Muscle of arm (tissue), 14 donors: ENCODE results near the gene CXCR5. TPM values are rescaled to one million over a fixed set of nuclear protein-coding genes. Genes with fewer than 3 reads are reported as not detected.
"Not testable (repeated sequence)": the region's sequence is repeated elsewhere in the genome, so short reads cannot be mapped to it uniquely, and the experiment has no call there.

Source experiments
- DNase-seq: peaks from one replicate; pipeline ENCODE4 v3.0.0-alpha.2; 2013
- long read RNA-seq, 11 donors: transcript quantifications; one replicate each; lab custom pipeline, GENCODE V29; 2026
- polyA plus RNA-seq, 12 donors: library from polyadenylated mRNA; unstranded; fragments of 120-200 nt; gene quantifications; one replicate each; pipeline ENCODE4 v1.2.1, GENCODE V29; 2013; ENCODE audit not compliant: insufficient read length in 12 of 12

The CXCR5 gene
- polyA plus RNA-seq = under 1 TPM in 3 of 12 donors, not detected in 9; 0.06 to 0.13 (median 0.10) TPM
- long read RNA-seq, donor 1, partial matches to known transcripts = 45 of 45 reads
- long read RNA-seq, donor 1, other reads (novel, unspliced or antisense) = 0 of 45 reads
- long read RNA-seq, donor 2, partial matches to known transcripts = 125 of 125 reads
- long read RNA-seq, donor 2, other reads (novel, unspliced or antisense) = 0 of 125 reads
- long read RNA-seq, donor 3 = 0 reads
- long read RNA-seq, donor 4, partial matches to known transcripts = 22 of 32 reads
- long read RNA-seq, donor 4, other reads (novel, unspliced or antisense) = 10 of 32 reads
- long read RNA-seq, donor 5 = 0 reads
- long read RNA-seq, donor 6 = 0 reads
- long read RNA-seq, donor 7, partial matches to known transcripts = 31 of 42 reads
- long read RNA-seq, donor 7, other reads (novel, unspliced or antisense) = 11 of 42 reads
- long read RNA-seq, donor 8 = 0 reads
- long read RNA-seq, donor 9, partial matches to known transcripts = 15 of 15 reads
- long read RNA-seq, donor 9, other reads (novel, unspliced or antisense) = 0 of 15 reads
- long read RNA-seq, donor 10, partial matches to known transcripts = 77 of 77 reads
- long read RNA-seq, donor 10, other reads (novel, unspliced or antisense) = 0 of 77 reads
- long read RNA-seq, donor 11 = 0 reads

- no peak for DNase-seq
Measured at GRCh38 chr11:118883368-118884071, at the start of gene CXCR5. Gene CXCR5, plus strand, starts transcription at chr11:118883892. Its CDS starts 50 bp downstream, at chr11:118883942.

GRCh38 chr11:118834427-118835028, 49.2 kb upstream of the CXCR5 start:
- no peak for DNase-seq

GRCh38 chr11:118837868-118838267, 45.8 kb upstream of the CXCR5 start:
- no peak for DNase-seq

- DNase-seq = no peak
Measured at GRCh38 chr11:118838905-118839553, 44.7 kb upstream of the CXCR5 start.

GRCh38 chr11:118841469-118842242, 42.0 kb upstream of the CXCR5 start:
- no peak for DNase-seq

- no peak for DNase-seq
Measured at GRCh38 chr11:118842369-118842768, 41.3 kb upstream of the CXCR5 start.

- not testable (repeated sequence) for DNase-seq
Measured at GRCh38 chr11:118842843-118843242, 40.8 kb upstream of the CXCR5 start.

GRCh38 chr11:118843565-118843964, 40.1 kb upstream of the CXCR5 start:
- no peak for DNase-seq

- no peak for DNase-seq
Measured at GRCh38 chr11:118845369-118845768, 38.3 kb upstream of the CXCR5 start.

GRCh38 chr11:118846181-118846935, 37.3 kb upstream of the CXCR5 start:
- no peak for DNase-seq

- no peak for DNase-seq
Measured at GRCh38 chr11:118849825-118850224, 33.9 kb upstream of the CXCR5 start.

GRCh38 chr11:118851970-118852369, 31.7 kb upstream of the CXCR5 start:
- no peak for DNase-seq

GRCh38 chr11:118853678-118854077, 30.0 kb upstream of the CXCR5 start:
- DNase-seq = no peak

- DNase-seq = no peak
Measured at GRCh38 chr11:118856314-118856713, 27.4 kb upstream of the CXCR5 start.

GRCh38 chr11:118857385-118857784, 26.3 kb upstream of the CXCR5 start:
- no peak for DNase-seq

- no peak for DNase-seq
Measured at GRCh38 chr11:118859973-118860372, 23.7 kb upstream of the CXCR5 start.

GRCh38 chr11:118868659-118869058, 15.0 kb upstream of the CXCR5 start:
- DNase-seq = no peak

GRCh38 chr11:118870396-118871343, 13.0 kb upstream of the CXCR5 start:
- DNase-seq = no peak

- no peak for DNase-seq
Measured at GRCh38 chr11:118872403-118872821, 11.3 kb upstream of the CXCR5 start.
